ENCODE results near the gene PLA2G4D.
A peak's percentile ranks its signal among the peaks of the same experiment; 100 is the strongest.

PLA2G4D gene

DNA sequence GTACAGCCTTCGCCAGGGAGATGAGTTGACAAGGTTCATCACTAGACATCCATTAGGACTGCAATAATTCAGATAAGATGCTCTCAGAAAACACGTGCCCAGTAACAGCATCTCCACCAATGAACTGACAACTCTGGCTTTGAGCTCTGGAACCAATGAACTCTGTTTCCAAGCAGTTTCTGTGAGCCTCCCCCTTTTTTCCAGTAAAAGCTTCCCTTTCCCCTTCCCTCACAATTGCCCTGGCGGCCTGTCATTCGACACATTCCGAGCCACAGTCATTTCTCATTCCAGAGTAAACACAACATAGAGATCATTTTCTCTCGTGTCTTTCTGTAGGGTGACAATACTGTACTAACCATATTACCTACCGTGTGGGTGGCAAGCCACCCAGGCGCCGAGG is 3.6 kb downstream of the PLA2G4D start:
- no CpG with 5 or more reads among the region's 9 CpGs for WGBS (ENCODE audit: insufficient coverage, insufficient read length)
- Histone ChIP-seq H3K9me3 (ENCODE audit: control insufficient read depth, insufficient read depth, low read length) (no peaks in the 10 kb centered on the region), H3K36me3 (ENCODE audit: control insufficient read depth, insufficient read depth, low read length) (no peaks in the 10 kb centered on the region), H3K4me3 (ENCODE audit: low read length) (no peak overlapping the region), H3K27ac (ENCODE audit: low read length) (no peak overlapping the region), H3K4me1 (ENCODE audit: control insufficient read depth, insufficient read depth, low read length) (peaks cover 2% of the 10 kb centered on the region), H3K27me3 (ENCODE audit: control insufficient read depth, insufficient read depth, low read length) (no peaks in the 10 kb centered on the region)
- DNase-seq (ENCODE audit: low read depth, low spot score), result no peak

DNA sequence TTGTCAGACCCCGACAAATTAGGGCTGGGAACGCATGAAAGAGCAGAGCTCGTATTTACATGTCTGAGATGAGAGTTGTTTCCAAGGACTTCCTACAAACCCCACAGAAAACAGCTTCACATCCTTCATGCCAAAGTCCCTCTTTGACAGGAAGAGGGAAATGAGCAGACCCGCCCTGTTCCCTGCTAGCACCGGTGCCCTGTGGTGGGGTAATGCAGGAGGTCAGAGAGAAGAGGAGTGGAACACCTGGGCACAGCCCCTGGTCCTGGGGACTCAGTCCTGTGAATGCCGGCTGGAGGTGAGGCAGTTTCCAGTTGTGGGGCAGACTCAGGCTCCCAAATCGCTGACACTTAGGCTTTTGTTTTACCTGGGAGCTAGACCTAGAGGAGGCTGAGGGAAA is 4.0 kb downstream of the PLA2G4D start:
- Histone ChIP-seq H3K4me3 (ENCODE audit: low read length) (no peak overlapping the region), H3K4me1 (ENCODE audit: control insufficient read depth, insufficient read depth, low read length) (peaks cover 2% of the 10 kb centered on the region), H3K27ac (ENCODE audit: low read length) (no peak overlapping the region), H3K27me3 (ENCODE audit: control insufficient read depth, insufficient read depth, low read length) (no peaks in the 10 kb centered on the region), H3K36me3 (ENCODE audit: control insufficient read depth, insufficient read depth, low read length) (no peaks in the 10 kb centered on the region), H3K9me3 (ENCODE audit: control insufficient read depth, insufficient read depth, low read length) (no peaks in the 10 kb centered on the region)
- no peak for DNase-seq (ENCODE audit: low read depth, low spot score)
- WGBS (ENCODE audit: insufficient coverage, insufficient read length), result no CpG with 5 or more reads among the region's 7 CpGs

DNA sequence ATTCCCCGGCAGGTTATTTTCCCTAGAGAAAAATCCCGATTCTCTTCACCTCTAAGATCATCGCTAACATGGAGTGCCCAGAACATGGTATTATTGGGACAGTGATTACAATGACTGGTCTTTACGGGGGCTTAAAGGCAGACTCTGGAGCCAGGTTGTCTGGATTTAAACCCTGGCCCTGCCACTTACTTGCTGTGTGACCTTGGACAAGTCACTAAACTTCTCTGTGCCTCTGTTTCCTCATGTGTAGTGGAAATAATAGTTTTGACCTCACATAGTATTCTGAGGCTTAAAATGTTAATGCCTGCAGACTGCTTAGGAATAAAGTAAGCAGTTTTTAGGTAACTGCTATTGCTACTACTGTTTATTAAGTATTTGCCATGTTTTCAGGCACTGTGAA is 4.4 kb downstream of the PLA2G4D start:
- H3K9me3 ChIP-seq (ENCODE audit: control insufficient read depth, insufficient read depth, low read length), result no peaks in the 10 kb centered on the region

DNA sequence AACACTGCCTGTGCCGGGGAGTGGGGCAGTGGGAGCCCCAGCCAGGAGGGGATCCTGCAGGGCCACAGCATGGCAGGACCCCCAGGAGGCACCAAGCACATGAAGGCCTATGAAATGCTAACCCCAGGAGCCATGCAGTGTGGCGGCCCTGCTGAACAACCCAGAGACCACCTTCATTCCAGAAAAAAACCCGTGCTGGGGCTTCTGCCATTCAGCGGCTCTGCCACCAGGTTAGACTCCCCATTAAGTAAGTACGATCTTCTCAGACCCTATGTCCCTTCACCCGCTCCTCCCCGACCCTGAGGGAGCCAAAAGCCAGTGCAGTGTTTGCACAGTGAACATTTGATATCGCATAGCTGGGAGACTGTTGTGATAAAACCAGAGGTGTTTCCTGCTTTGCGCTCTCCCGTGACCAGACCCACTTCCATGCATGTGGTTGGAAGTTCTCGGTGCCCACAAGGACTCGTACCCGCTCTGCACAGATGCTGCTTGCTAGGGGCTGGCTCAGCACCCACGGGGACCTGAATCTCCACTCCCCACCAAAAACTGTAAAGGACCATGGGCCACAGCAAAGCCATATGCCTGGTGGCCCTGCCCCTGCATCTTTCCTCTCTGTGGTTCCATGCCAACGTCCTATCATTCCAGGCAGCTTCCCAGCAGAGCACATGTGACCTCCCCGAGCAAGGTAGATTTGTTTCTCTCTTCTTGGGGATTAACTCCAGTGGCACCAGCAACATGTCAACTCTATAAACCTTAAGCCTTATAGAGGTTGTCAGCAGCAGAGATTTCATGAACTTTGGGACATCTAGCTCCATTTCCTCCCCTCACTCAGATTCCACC is 5.3 kb downstream of the PLA2G4D start:
- Histone ChIP-seq H3K4me1 (ENCODE audit: control insufficient read depth, insufficient read depth, low read length) (peaks cover 2% of the 10 kb centered on the region; the same call in 1 of the 2 replicates), H3K27ac (ENCODE audit: low read length) (no peak overlapping the region), H3K4me3 (ENCODE audit: low read length) (no peak overlapping the region), H3K27me3 (ENCODE audit: control insufficient read depth, insufficient read depth, low read length) (no peaks in the 10 kb centered on the region), H3K9me3 (ENCODE audit: control insufficient read depth, insufficient read depth, low read length) (no peaks in the 10 kb centered on the region), H3K36me3 (ENCODE audit: control insufficient read depth, insufficient read depth, low read length) (no peaks in the 10 kb centered on the region)
- WGBS (ENCODE audit: insufficient coverage, insufficient read length), result no CpG with 5 or more reads among the region's 16 CpGs
- no peak for DNase-seq (ENCODE audit: low read depth, low spot score)

More for the DNA sequence above, 4.4 kb downstream of the PLA2G4D start:
- H3K36me3 ChIP-seq (ENCODE audit: control insufficient read depth, insufficient read depth, low read length), result no peaks in the 10 kb centered on the region
- H3K4me3 ChIP-seq (ENCODE audit: low read length), result no peak overlapping the region
- H3K27ac ChIP-seq (ENCODE audit: low read length), result no peak overlapping the region
- H3K27me3 ChIP-seq (ENCODE audit: control insufficient read depth, insufficient read depth, low read length), result no peaks in the 10 kb centered on the region
- no CpG with 5 or more reads among the region's 4 CpGs for WGBS (ENCODE audit: insufficient coverage, insufficient read length)
- no peak for DNase-seq (ENCODE audit: low read depth, low spot score)
- H3K4me1 ChIP-seq (ENCODE audit: control insufficient read depth, insufficient read depth, low read length), result peaks cover 2% of the 10 kb centered on the region

DNA sequence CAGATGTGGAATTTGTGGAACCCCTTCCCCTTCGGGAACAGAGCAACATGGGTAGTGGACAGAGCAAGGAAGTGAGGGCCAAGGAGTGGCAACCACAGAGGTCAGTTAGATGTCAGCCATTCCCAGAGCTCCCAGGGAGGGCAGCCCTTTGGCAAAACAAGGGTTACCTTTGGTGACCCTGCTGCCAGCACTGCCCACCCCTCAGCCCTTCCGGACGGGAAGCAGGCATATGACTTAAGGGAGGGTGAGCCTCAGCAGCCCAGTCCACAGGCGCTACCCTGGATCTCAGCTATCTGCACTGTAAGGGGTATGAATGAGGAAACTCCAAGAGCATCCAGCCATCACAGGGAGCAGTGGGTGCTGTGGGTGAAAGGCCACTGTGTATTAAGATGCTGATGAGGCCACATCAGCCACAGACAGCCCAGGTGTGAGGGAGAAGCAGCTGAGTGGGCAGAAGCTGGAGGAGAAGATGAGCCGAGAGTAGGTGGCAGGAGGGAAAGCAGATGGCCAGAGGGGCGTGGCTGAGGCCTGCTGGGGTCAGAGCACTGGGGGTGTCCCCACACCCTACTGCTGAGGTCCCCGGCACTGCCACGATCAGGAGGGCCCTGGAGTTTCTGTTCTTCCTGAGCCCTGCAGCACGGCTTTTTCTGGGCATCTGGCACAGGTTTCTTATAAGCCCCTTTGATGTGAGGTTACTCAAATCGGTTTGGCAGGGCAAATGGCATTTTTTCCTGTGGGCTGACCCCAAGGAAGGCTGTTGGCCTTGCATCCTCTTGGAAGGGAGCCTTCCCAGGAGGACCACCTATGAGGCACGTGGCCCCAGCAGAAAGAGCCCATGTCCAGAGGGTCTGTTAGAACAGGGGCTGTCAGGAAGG is 6.2 kb downstream of the PLA2G4D start:
- Histone ChIP-seq H3K27ac (ENCODE audit: low read length) (no peak overlapping the region), H3K4me1 (ENCODE audit: control insufficient read depth, insufficient read depth, low read length) (0 out of 2 replicates have a peak, but pooled peaks cover 2% of the 10 kb centered on the region), H3K36me3 (ENCODE audit: control insufficient read depth, insufficient read depth, low read length) (no peaks in the 10 kb centered on the region), H3K27me3 (ENCODE audit: control insufficient read depth, insufficient read depth, low read length) (no peaks in the 10 kb centered on the region), H3K4me3 (ENCODE audit: low read length) (no peak overlapping the region), H3K9me3 (ENCODE audit: control insufficient read depth, insufficient read depth, low read length) (no peaks in the 10 kb centered on the region)
- no peak for DNase-seq (ENCODE audit: low read depth, low spot score)
- no CpG with 5 or more reads among the region's 11 CpGs for WGBS (ENCODE audit: insufficient coverage, insufficient read length)

DNA sequence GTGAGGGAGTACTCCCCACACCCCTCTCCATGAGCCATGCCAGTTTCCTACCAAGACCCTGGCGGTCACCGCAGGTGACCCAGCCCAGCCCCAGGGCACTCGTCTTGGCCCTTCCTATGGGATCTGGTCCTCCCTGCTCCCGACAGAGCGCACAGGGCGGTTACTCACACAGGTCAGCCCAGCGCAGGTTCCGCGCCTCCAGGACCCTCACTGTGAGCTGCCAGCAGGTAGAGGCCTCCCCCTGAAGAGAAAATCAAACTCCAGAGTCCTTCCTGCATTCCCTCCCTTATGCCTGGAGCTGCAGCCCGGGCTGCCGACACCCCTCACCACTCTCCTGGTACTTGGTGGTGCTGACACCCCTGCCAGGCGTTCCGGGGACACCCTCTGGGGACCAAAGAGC is 6.9 kb downstream of the PLA2G4D start:
- DNase-seq (ENCODE audit: low read depth, low spot score), result no peak
- Histone ChIP-seq H3K27me3 (ENCODE audit: control insufficient read depth, insufficient read depth, low read length) (no peaks in the 10 kb centered on the region), H3K36me3 (ENCODE audit: control insufficient read depth, insufficient read depth, low read length) (no peaks in the 10 kb centered on the region), H3K4me1 (ENCODE audit: control insufficient read depth, insufficient read depth, low read length) (0 out of 2 replicates have a peak, but pooled peaks cover 2% of the 10 kb centered on the region), H3K9me3 (ENCODE audit: control insufficient read depth, insufficient read depth, low read length) (no peaks in the 10 kb centered on the region), H3K27ac (ENCODE audit: low read length) (no peak overlapping the region), H3K4me3 (ENCODE audit: low read length) (no peak overlapping the region)
- WGBS (ENCODE audit: insufficient coverage, insufficient read length), result no CpG with 5 or more reads among the region's 13 CpGs

DNA sequence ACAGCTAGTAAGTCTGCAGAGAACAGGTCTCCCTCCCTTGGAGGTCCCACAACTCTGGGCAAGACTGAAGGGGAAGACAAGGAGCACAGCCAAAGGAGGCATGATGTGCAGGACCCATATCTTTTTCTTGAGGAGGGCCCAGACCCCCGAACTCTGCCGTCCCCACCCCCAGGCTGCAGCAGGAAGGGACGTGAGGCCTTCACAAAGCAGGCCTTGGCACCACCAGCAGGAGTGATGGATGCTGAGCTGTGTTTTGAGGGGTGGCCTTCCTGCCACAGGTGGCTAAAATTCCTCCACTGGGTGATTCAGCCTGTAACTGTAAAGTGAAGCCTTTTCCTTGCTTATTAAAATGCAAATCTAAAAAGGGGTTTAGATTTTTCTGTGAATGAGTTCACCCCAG is 8.6 kb downstream of the PLA2G4D start:
- Histone ChIP-seq H3K27ac (ENCODE audit: low read length) (no peak overlapping the region), H3K9me3 (ENCODE audit: control insufficient read depth, insufficient read depth, low read length) (no peaks in the 10 kb centered on the region), H3K4me1 (ENCODE audit: control insufficient read depth, insufficient read depth, low read length) (0 out of 2 replicates have a peak, but pooled peaks cover 2% of the 10 kb centered on the region), H3K27me3 (ENCODE audit: control insufficient read depth, insufficient read depth, low read length) (no peaks in the 10 kb centered on the region), H3K4me3 (ENCODE audit: low read length) (no peak overlapping the region), H3K36me3 (ENCODE audit: control insufficient read depth, insufficient read depth, low read length) (no peaks in the 10 kb centered on the region)
- WGBS (ENCODE audit: insufficient coverage, insufficient read length), result no CpG with 5 or more reads among the region's 3 CpGs
- no peak for DNase-seq (ENCODE audit: low read depth, low spot score)

DNA sequence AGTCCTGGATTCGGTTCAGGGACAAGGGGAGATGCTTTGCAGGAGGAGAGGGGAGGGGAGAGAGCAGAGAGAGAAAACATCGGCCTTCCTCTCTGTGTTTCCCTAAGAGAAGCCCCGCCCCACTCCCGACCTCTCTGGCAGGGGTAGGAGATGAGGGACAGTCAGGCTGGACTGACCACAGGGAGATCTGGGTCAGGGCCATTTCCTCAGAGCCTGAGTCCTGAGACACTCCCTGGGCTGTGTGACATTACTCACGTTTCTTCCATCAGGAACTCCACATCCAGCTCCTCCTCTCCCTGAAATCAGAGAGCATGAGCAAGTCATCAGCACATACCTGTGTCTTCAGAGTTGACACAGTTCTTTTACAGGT is 9.1 kb downstream of the PLA2G4D start:
- DNase-seq (ENCODE audit: low read depth, low spot score), result no peak
- no peak overlapping the region for H3K27ac ChIP-seq (ENCODE audit: low read length)
- no peak overlapping the region for H3K4me3 ChIP-seq (ENCODE audit: low read length)
- no CpG with 5 or more reads among the region's 5 CpGs for WGBS (ENCODE audit: insufficient coverage, insufficient read length)
- H3K27me3 ChIP-seq (ENCODE audit: control insufficient read depth, insufficient read depth, low read length), result no peaks in the 10 kb centered on the region
- H3K4me1 ChIP-seq (ENCODE audit: control insufficient read depth, insufficient read depth, low read length), result peaks cover 4% of the 10 kb centered on the region; the same call in 1 of the 2 replicates
- no peaks in the 10 kb centered on the region for H3K9me3 ChIP-seq (ENCODE audit: control insufficient read depth, insufficient read depth, low read length)
- no peaks in the 10 kb centered on the region for H3K36me3 ChIP-seq (ENCODE audit: control insufficient read depth, insufficient read depth, low read length)

DNA sequence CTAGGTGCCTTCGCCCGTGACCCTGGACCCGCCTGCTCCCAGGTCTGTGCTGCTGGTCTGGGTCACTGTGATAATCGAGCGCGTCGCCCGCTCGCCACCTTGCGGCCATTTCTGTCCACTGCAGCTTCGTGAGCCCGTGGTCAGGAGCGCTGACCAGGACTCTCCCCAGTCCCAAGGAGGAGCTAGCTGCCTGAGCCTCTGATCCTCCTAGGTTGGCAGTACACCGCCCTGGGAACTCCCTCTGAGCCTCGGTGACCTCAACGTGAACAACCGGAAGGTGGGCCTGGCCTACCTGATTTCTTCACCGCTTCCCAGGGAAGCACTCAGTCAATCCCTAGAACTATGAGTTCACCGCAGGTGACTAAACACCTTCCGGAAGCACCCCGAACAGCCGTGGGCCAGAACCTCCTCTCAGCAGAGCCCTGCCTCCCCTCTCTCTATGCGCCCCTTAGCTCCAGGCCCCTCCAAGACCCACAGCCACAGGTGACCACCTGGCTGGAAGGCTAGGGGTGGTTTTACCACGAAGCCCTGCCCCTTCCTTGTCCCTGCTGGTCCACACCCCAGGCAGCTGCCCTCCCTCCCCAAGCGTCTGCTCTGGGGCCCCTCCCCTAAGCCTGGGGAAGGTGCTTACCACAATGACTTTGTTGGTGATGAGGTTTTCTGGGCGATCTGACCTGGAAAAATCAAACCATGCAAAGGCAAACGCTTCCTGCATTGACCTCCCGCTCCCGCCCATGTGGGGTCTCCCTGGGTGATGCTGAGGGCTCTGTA is 9.7 kb downstream of the PLA2G4D start:
- no peak overlapping the region for H3K4me3 ChIP-seq (ENCODE audit: low read length)
- peak; percentile 85 for DNase-seq (ENCODE audit: low read depth, low spot score)
- H3K27ac ChIP-seq (ENCODE audit: low read length), result no peak overlapping the region
- H3K36me3 ChIP-seq (ENCODE audit: control insufficient read depth, insufficient read depth, low read length), result no peaks in the 10 kb centered on the region
- H3K9me3 ChIP-seq (ENCODE audit: control insufficient read depth, insufficient read depth, low read length), result no peaks in the 10 kb centered on the region
- peaks cover 7% of the 10 kb centered on the region; the same call in 1 of the 2 replicates for H3K4me1 ChIP-seq (ENCODE audit: control insufficient read depth, insufficient read depth, low read length)
- H3K27me3 ChIP-seq (ENCODE audit: control insufficient read depth, insufficient read depth, low read length), result no peaks in the 10 kb centered on the region
- no CpG with 5 or more reads among the region's 29 CpGs for WGBS (ENCODE audit: insufficient coverage, insufficient read length)

DNA sequence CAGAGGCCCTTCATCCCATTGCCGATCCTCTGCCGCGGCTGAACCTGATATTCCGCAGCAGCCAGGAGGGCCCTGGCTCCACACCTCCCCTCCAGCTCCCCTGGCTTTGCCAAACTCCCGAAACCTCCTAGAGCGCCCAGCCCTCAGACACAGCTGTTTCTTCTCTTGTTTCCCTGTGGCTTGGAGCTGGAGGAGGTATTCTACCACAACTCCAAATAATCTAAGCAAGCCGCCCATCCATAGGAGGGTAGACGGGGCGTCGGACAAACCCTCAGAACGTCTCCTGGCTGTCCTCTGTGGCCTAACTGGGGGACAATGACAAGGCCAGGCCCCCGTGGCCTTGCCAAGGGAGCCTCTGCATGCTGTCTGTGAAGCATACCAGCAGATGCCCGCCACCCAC is 10.4 kb downstream of the PLA2G4D start:
- no CpG with 5 or more reads among the region's 13 CpGs for WGBS (ENCODE audit: insufficient coverage, insufficient read length)
- Histone ChIP-seq H3K36me3 (ENCODE audit: control insufficient read depth, insufficient read depth, low read length) (no peaks in the 10 kb centered on the region; the same call in 1 of the 2 replicates), H3K27ac (ENCODE audit: low read length) (no peak overlapping the region), H3K4me1 (ENCODE audit: control insufficient read depth, insufficient read depth, low read length) (peaks cover 10% of the 10 kb centered on the region), H3K27me3 (ENCODE audit: control insufficient read depth, insufficient read depth, low read length) (no peaks in the 10 kb centered on the region), H3K9me3 (ENCODE audit: control insufficient read depth, insufficient read depth, low read length) (no peaks in the 10 kb centered on the region), H3K4me3 (ENCODE audit: low read length) (no peak overlapping the region)
- no peak for DNase-seq (ENCODE audit: low read depth, low spot score)

Measured in iPS DF 6.9 (cell line).